ENCODE results near the gene GPRC5B. TPM values are rescaled to one million over a fixed set of nuclear protein-coding genes. Genes with fewer than 3 reads are reported as not detected.

GPRC5B gene
- total RNA-seq, 6 donors from 2014 or later = 3.6 to 21.5 (median 5.5) TPM

DNA sequence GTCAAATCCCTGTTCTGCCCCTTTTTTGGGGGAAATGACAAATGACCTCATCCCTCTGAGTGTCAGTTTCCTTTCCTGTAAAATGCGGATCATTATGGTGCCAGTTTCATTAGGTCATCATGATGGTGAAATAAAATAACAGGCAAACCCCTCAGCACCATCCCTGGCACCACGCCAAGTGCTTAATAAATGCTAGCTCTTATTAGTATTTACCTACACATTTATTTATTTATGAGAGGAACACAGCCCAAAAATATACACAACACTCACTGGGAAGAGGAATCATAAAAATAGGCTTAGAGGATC, 28.6 kb upstream of the GPRC5B start:
- no peaks in the 10 kb centered on the region for H3K27me3 ChIP-seq
- ATAC-seq (ENCODE audit: low FRiP score in 2 of 2) (no peak), DNase-seq (no peak)
- H3K9me3 ChIP-seq = no peaks in the 10 kb centered on the region
- TF ChIP-seq POLR2AphosphoS5 (IDR thresholded peaks at IDR 0.05) (no peak), EP300 (IDR thresholded peaks at IDR 0.05) (no peak), POLR2A (IDR thresholded peaks at IDR 0.05) (no peak)
- TF ChIP-seq, protein P1, sequence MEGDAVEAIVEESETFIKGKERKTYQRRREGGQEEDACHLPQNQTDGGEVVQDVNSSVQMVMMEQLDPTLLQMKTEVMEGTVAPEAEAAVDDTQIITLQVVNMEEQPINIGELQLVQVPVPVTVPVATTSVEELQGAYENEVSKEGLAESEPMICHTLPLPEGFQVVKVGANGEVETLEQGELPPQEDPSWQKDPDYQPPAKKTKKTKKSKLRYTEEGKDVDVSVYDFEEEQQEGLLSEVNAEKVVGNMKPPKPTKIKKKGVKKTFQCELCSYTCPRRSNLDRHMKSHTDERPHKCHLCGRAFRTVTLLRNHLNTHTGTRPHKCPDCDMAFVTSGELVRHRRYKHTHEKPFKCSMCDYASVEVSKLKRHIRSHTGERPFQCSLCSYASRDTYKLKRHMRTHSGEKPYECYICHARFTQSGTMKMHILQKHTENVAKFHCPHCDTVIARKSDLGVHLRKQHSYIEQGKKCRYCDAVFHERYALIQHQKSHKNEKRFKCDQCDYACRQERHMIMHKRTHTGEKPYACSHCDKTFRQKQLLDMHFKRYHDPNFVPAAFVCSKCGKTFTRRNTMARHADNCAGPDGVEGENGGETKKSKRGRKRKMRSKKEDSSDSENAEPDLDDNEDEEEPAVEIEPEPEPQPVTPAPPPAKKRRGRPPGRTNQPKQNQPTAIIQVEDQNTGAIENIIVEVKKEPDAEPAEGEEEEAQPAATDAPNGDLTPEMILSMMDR (IDR thresholded peaks at IDR 0.05) = no peak
- H3K27ac ChIP-seq = no peak overlapping the region
- H3K36me3 ChIP-seq = no peaks in the 10 kb centered on the region
- H3K4me1 ChIP-seq = no peaks in the 10 kb centered on the region
- H3K4me3 ChIP-seq = no peak overlapping the region
- WGBS, 2 donors = 48 to 53% methylated on average over 2 of the region's 2 CpGs

DNA sequence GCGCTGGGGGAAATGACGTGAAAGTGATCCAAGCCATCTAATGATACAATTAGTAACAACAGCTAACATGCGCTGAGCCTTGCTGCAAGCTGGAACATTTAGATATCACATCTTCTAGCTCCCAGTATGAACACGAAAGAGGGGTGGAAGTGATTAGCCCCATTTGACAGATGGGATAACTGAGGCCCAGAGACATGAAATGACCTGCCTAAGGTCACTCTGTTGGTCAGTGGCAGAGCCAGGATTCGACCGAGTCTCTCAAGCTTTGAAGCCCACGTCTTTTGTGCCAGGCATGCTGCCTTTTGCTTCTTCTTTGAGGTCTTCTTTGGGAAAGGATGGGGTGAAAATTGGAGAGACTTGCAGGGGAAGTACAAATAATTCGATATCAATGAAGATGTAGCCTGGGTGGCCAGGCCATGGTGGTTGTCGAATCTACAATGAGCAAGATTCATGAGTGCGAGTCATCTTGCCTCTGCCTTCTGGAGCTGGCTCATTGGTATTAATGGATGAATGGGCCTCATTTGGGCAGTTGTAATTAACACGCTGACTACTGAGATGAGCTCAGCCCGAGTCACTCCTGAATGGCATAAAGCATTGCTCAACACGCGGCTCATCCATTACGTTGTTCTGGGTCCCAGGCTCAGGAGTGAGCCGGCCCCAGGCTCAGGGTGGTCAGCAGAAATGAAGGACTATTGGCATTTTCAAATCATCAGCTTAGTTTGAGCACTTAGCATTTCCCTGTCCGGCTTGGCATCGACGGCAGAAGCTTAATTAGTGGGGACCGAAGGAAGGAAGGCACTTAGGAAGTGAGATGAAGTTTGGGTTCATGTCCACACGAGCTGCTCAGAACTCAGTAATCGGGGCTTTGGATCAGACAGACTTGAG, 28.0 kb upstream of the GPRC5B start:
- Histone ChIP-seq H3K4me3 (no peak overlapping the region), H3K36me3 (no peaks in the 10 kb centered on the region), H3K9me3 (no peaks in the 10 kb centered on the region), H3K4me1 (peaks cover 0 to 2% (median 0%) of the 10 kb centered on the region in 4 donors), H3K27me3 (no peaks in the 10 kb centered on the region), H3K27ac (no peak overlapping the region)
- TF ChIP-seq POLR2A (IDR thresholded peaks at IDR 0.05) = no peak
- TF ChIP-seq EP300 (IDR thresholded peaks at IDR 0.05) = no peak
- TF ChIP-seq, protein P1 (IDR thresholded peaks at IDR 0.05) = no peak
- no peak for TF ChIP-seq POLR2AphosphoS5 (IDR thresholded peaks at IDR 0.05)
- ATAC-seq (ENCODE audit: low FRiP score in 2 of 2) (no peak), DNase-seq (no peak)
- 79 to 80% methylated on average over 21 to 22 of the region's 22 CpGs for WGBS, 2 donors

DNA sequence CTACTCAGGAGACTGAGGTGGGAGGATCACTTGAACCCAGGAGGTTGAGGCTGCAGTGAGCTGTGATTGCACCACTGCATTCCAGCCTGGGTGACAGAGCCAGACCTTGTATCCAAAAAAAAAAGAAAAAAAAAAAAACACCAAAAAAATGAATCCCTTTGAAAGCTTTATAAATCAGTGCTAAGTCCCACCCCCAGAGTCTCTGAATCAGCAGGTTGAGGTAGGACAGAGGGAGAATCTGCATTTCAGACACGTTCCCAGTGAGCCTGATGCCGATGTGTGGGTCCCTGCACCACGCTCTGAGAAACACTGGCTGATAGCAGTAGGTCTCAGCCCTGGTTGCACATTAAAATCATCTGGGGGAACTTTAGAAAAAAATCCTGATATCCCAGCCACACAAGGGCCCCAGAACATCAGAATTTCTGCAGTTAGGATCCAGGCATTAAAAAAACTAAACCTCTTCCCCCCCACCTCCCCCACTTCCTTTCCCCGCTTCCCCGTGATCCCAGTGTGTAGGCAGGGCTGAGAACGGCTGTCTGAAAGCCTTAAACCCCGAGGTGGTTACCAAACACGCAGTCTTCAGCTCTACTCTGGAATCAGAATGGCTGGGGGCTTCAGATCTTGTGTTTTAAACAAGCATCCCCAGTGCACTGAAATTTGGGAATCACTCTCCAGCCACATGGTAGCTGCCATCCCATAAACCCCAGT, 27.3 kb upstream of the GPRC5B start:
- Histone ChIP-seq H3K36me3 (no peaks in the 10 kb centered on the region), H3K27me3 (no peaks in the 10 kb centered on the region), H3K4me1 (peaks cover 0 to 6% (median 0%) of the 10 kb centered on the region in 4 donors), H3K27ac (no peak overlapping the region), H3K9me3 (no peaks in the 10 kb centered on the region), H3K4me3 (no peak overlapping the region)
- 54 to 67% methylated on average over 8 of the region's 8 CpGs for WGBS, 2 donors
- DNase-seq = no peak
- TF ChIP-seq, protein P1 (IDR thresholded peaks at IDR 0.05) = no peak
- TF ChIP-seq POLR2AphosphoS5 (IDR thresholded peaks at IDR 0.05) = no peak
- TF ChIP-seq EP300 (IDR thresholded peaks at IDR 0.05) = no peak
- TF ChIP-seq POLR2A (IDR thresholded peaks at IDR 0.05) = no peak
- ATAC-seq (ENCODE audit: low FRiP score in 2 of 2) = no peak

DNA sequence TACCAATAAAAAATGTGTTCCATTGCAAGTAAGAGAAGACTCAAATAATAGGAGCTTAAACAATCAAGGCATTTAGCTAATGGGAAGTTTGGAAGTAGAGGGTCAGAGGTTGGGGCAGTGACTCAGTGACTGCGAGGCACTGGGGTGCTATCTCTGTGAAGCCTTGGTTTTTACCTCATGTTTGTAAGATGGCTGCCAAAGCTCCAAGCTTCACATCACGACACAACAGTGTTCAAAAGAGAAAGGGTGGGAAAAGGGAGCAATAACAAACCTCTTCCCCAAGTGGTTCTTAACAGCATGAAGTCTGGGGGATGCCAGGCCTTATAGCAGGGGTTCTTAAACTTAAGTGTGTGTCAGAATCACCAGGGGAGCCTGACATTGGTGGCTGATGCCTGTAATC, 26.6 kb upstream of the GPRC5B start:
- Histone ChIP-seq H3K4me3 (no peak overlapping the region), H3K27ac (no peak overlapping the region), H3K9me3 (no peaks in the 10 kb centered on the region), H3K36me3 (no peaks in the 10 kb centered on the region), H3K27me3 (no peaks in the 10 kb centered on the region), H3K4me1 (peaks cover 0 to 6% (median 0%) of the 10 kb centered on the region in 4 donors)
- ATAC-seq (ENCODE audit: low FRiP score in 2 of 2) = no peak
- no peak for TF ChIP-seq EP300 (IDR thresholded peaks at IDR 0.05)
- TF ChIP-seq POLR2AphosphoS5 (IDR thresholded peaks at IDR 0.05) = no peak
- TF ChIP-seq POLR2A (IDR thresholded peaks at IDR 0.05) = no peak
- TF ChIP-seq, protein P1 (IDR thresholded peaks at IDR 0.05) = no peak
- no peak for DNase-seq
- 80 to 83% methylated on average over 2 of the region's 2 CpGs for whole genome bisulfite sequencing, 2 donors

All from upper lobe of left lung (tissue), 6 donors.